CD14-positive monocyte (primary cell): ENCODE results near the gene MB21D2. TPM values are rescaled to one million over a fixed set of nuclear protein-coding genes. Genes with fewer than 3 reads are reported as not detected.
A peak's percentile ranks its signal among the peaks of the same experiment; 100 is the strongest.

ENCODE experiments used
- DNase-seq, 3 donors: peaks; one replicate each; pipeline ENCODE4 v3.0.0-alpha.2; 2011 to 2022
- H2AFZ ChIP-seq: 2 replicates; pipeline ENCODE4 v1.6.0; 2012; ENCODE audit warnings: mild to moderate bottlenecking, low read depth, low read length, inconsistent platforms; ENCODE audit not compliant: insufficient read depth, poor library complexity, severe bottlenecking
- H3K27ac ChIP-seq, 2 donors: 1 replicate in 1 of 2; 2 replicates in 1 of 2; pipeline ENCODE4 v1.5.1; 2012 to 2013; ENCODE audit warnings: low read length in 2 of 2, control low read depth in 1 of 2, inconsistent platforms in 1 of 2, low read depth in 1 of 2, mild to moderate bottlenecking in 1 of 2
- H3K27me3 ChIP-seq, 2 donors: one replicate each; pipeline versions ENCODE4 v1.6.0 to v1.6.1; 2011 to 2013; ENCODE audit warnings: low read length in 2 of 2; ENCODE audit not compliant: control insufficient read depth in 2 of 2, insufficient read depth in 2 of 2
- H3K36me3 ChIP-seq, 2 donors: replicated peaks in 1 of 2; 1 replicate in 1 of 2; 2 replicates in 1 of 2; pipeline versions ENCODE4 v1.5.1 to v1.6.1; 2012 to 2013; ENCODE audit warnings: low read length in 2 of 2, control low read depth in 1 of 2, inconsistent platforms in 1 of 2, mild to moderate bottlenecking in 1 of 2; ENCODE audit not compliant: insufficient read depth in 2 of 2, control insufficient read depth in 1 of 2
- H3K4me1 ChIP-seq, 2 donors: 1 replicate in 1 of 2; 2 replicates in 1 of 2; pipeline versions ENCODE4 v1.5.1 to v1.6.1; 2012 to 2013; ENCODE audit warnings: low read length in 2 of 2, control low read depth in 1 of 2, inconsistent platforms in 1 of 2, mild to moderate bottlenecking in 1 of 2, moderate library complexity in 1 of 2; ENCODE audit not compliant: insufficient read depth in 2 of 2, control insufficient read depth in 1 of 2
- H3K4me2 ChIP-seq: replicated peaks from 2 replicates; pipeline ENCODE3; 2012; ENCODE audit warnings: low read length, moderate library complexity, mild to moderate bottlenecking; ENCODE audit not compliant: poor library complexity, severe bottlenecking; ENCODE audit errors: extremely low read depth
- H3K4me3 ChIP-seq, 3 experiments: fragments of 200-600 bp in 1 of 3; sonication (generic) in 1 of 3; replicated peaks in 1 of 3; 1 replicate in 2 of 3; 2 replicates in 1 of 3; pipeline ENCODE4 v1.5.1; 2011 to 2013; ENCODE audit warnings: low read length in 3 of 3, mild to moderate bottlenecking in 3 of 3, control low read depth in 2 of 3, low read depth in 2 of 3, inconsistent platforms in 1 of 3, moderate library complexity in 1 of 3
- H3K79me2 ChIP-seq: 2 replicates; pipeline ENCODE4 v1.6.0; 2012; ENCODE audit warnings: mild to moderate bottlenecking, control low read depth, inconsistent platforms, low read length, moderate library complexity; ENCODE audit not compliant: insufficient read depth
- H3K9ac ChIP-seq: 2 replicates; pipeline ENCODE4 v1.6.0; 2017; ENCODE audit warnings: low read length, mild to moderate bottlenecking; ENCODE audit not compliant: insufficient read depth, poor library complexity, severe bottlenecking
- H3K9me3 ChIP-seq, 2 donors: replicated peaks in 1 of 2; 1 replicate in 1 of 2; 2 replicates in 1 of 2; pipeline versions ENCODE4 v1.5.1 to v1.6.1; 2012 to 2013; ENCODE audit warnings: low read length in 2 of 2, control low read depth in 1 of 2; ENCODE audit not compliant: control insufficient read depth in 1 of 2, insufficient read depth in 1 of 2
- H4K20me1 ChIP-seq: 2 replicates; pipeline ENCODE4 v1.6.0; 2012; ENCODE audit warnings: mild to moderate bottlenecking, low read length, control low read depth, moderate library complexity; ENCODE audit not compliant: insufficient read depth
- H3K27ac Mint-ChIP-seq, 7 donors: one replicate each; pipeline ENCODE4 v1.8.0; 2020; ENCODE audit warnings: mild to moderate bottlenecking in 7 of 7, mixed read lengths in 7 of 7, moderate library complexity in 6 of 7, inconsistent platforms in 2 of 7
- H3K27me3 Mint-ChIP-seq, 3 donors: one replicate each; pipeline ENCODE4 v1.8.0; 2021 to 2022; ENCODE audit warnings: low read depth in 3 of 3, mild to moderate bottlenecking in 3 of 3, mixed read lengths in 3 of 3, moderate library complexity in 3 of 3, inconsistent platforms in 1 of 3
- H3K36me3 Mint-ChIP-seq, 2 donors: one replicate each; pipeline ENCODE4 v1.8.0; 2020; ENCODE audit warnings: mixed read lengths in 2 of 2, inconsistent platforms in 1 of 2, mild to moderate bottlenecking in 1 of 2
- H3K4me1 Mint-ChIP-seq: one replicate; pipeline ENCODE4 v1.8.0; 2020; ENCODE audit warnings: mild to moderate bottlenecking, mixed read lengths
- H3K4me3 Mint-ChIP-seq, 2 donors: one replicate each; pipeline ENCODE4 v1.8.0; 2020; ENCODE audit warnings: mild to moderate bottlenecking in 2 of 2, mixed read lengths in 2 of 2, moderate library complexity in 1 of 2
- H3K9me3 Mint-ChIP-seq, 7 donors: one replicate each; pipeline ENCODE4 v1.8.0; 2020 to 2022; ENCODE audit warnings: mixed read lengths in 7 of 7, mild to moderate bottlenecking in 6 of 7, moderate library complexity in 6 of 7, inconsistent platforms in 2 of 7
- CTCF ChIP-seq: fragments of 200-600 bp; IDR thresholded peaks from one replicate; pipeline ENCODE4 v1.8.0; 2022; ENCODE audit warnings: antibody characterized with exemption, mild to moderate bottlenecking
- WGBS: methylation state at CpG from one replicate; pipeline ENCODE4 v1.1.5; 2013; ENCODE audit warnings: missing lambda C conversion rate; ENCODE audit not compliant: insufficient coverage; 5-methylcytosine and 5-hydroxymethylcytosine counted together
- intact Hi-C, 2 donors: fragments of 100-400 bp; cut with micrococcal nuclease; formaldehyde crosslinking; loops; one replicate each; pipeline versions ENCODE4 v1.15.0 to v1.15.1; 2023
- polyA plus RNA-seq, 3 donors: library from polyadenylated mRNA; depleted of rRNA in 1 of 3; unstranded in 2 of 3; stranded (reverse) in 1 of 3; fragments of 300-500 nt in 2 of 3; fragments of >200 nt in 1 of 3; fragmentation: Illumina TruSeq in 2 of 3; gene quantifications; 1 replicate in 2 of 3; 2 replicates in 1 of 3; pipeline ENCODE4 v1.2.3, GENCODE V29; 2012 to 2021

The MB21D2 gene
- polyA plus RNA-seq, 3 donors: 0.37 to 0.77 (median 0.59) TPM

DNA sequence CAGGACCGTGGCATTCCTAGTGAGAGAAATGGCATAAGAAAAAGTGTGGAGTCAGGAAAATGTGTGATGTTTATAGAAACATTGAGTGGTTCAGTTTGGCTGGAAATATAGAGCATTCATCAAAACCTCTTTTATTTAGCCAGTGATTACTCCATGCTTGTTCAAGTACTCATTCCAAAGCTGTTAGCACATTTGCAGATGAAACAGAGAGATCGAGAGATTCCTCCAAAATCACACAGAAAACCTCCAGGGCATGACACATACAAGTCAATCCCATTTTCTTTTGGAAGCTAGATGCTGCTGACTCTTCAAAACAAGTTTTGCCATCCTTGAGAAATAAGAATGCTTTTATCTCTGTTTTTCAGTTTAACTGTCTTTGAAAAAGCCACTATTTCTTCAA is 11.5 kb upstream of the MB21D2 start:
- WGBS: 100% methylated on average over 1 of the region's 2 CpGs
- Histone ChIP-seq H2AFZ (no peak overlapping the region), H3K4me1 (peaks cover 20 to 22% of the 10 kb centered on the region in 2 donors), H3K4me2 (peak overlapping the region; percentile 50), H3K36me3 (no peaks in the 10 kb centered on the region), H4K20me1 (no peaks in the 10 kb centered on the region), H3K27me3 (peaks cover 5 to 11% of the 10 kb centered on the region in 2 donors), H3K9me3 (no peaks in the 10 kb centered on the region), H3K79me2 (no peaks in the 10 kb centered on the region), H3K4me3 (no peak overlapping the region), H3K27ac (no peak overlapping the region), H3K9ac (no peak overlapping the region)
- intact Hi-C loops: no loop called here
- Mint-ChIP-seq H3K9me3 (peaks cover 0 to 8% (median 0%) of the 10 kb centered on the region in 7 donors), H3K27me3 (peaks cover 4 to 16% (median 11%) of the 10 kb centered on the region in 3 donors), H3K4me1 (peaks cover 13% of the 10 kb centered on the region), H3K27ac (no peak overlapping the region), H3K4me3 (peak overlapping the region in 1 of 2 donors; percentile 43), H3K36me3 (no peaks in the 10 kb centered on the region)
- no peak for TF ChIP-seq CTCF
- no peak for DNase-seq

- Mint-ChIP-seq H3K4me1 (peaks cover 13% of the 10 kb centered on the region), H3K9me3 (peaks cover 0 to 8% (median 0%) of the 10 kb centered on the region in 7 donors), H3K36me3 (no peaks in the 10 kb centered on the region), H3K27me3 (peaks cover 4 to 16% (median 11%) of the 10 kb centered on the region in 3 donors), H3K4me3 (no peak overlapping the region), H3K27ac (no peak overlapping the region)
- whole genome bisulfite sequencing: 96% methylated on average over 3 of the region's 6 CpGs
- Histone ChIP-seq H3K9me3 (no peaks in the 10 kb centered on the region), H3K79me2 (no peaks in the 10 kb centered on the region), H2AFZ (no peak overlapping the region), H3K36me3 (no peaks in the 10 kb centered on the region), H3K4me2 (no peak overlapping the region), H3K4me3 (no peak overlapping the region), H3K27me3 (peaks cover 5 to 11% of the 10 kb centered on the region in 2 donors), H4K20me1 (no peaks in the 10 kb centered on the region), H3K9ac (no peak overlapping the region), H3K27ac (no peak overlapping the region), H3K4me1 (peaks cover 20 to 22% of the 10 kb centered on the region in 2 donors)
- DNase-seq: no peak
- no peak for TF ChIP-seq CTCF
- intact Hi-C loops: no loop called here
Observed at GRCh38 chr3:192928720-192929119, 11.1 kb upstream of the MB21D2 start.
